ENCODE results near the gene PSMC2.

DNA sequence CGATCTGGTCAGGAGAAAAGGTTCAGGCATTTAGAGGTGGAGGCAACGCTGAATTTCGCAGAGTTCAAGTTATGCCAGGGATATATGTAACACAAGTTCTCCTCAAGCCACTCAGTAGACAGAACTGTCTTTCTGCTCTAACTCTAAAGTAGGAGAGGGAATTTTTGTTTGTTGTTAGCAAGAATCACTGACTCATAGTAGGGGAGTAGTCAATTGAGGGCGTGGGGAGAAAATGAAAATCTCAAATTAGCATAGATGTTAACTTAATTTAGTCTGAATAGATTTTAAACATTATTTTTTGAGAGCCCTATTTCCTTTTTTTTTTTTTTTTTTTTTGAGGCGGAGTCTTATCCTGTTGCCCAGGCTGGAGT, 34.6 kb downstream of the PSMC2 start:
- TF ChIP-seq CTCF (IDR thresholded peaks at IDR 0.05; ENCODE audit: low read length), result no peak
- no peak for TF ChIP-seq EZH2 (optimal IDR thresholded peaks at IDR 0.05; ENCODE audit: low read depth, low read length)
- TF ChIP-seq EZH2phosphoT487 (IDR thresholded peaks at IDR 0.05; ENCODE audit: low read length), result no peak

Data from MM.1S (cell line).